Loucy (cell line): ENCODE data around the gene RERG.

Experiments used
- CTCF ChIP-seq: fragments of 200-600 bp; sonication (generic); conservative IDR thresholded peaks from 2 replicates; pipeline ENCODE4 v1.5.1; 2014; ENCODE audit warnings: mild to moderate bottlenecking, antibody characterized with exemption, low read length
- EZH2phosphoT487 ChIP-seq: fragments of 200-600 bp; IDR thresholded peaks from 2 replicates; pipeline ENCODE4 v1.6.1; 2018; ENCODE audit warnings: antibody characterized with exemption, mild to moderate bottlenecking, moderate library complexity, borderline replicate concordance

GRCh38 chr12:15184484-15184883 lies 36.7 kb downstream of the RERG start:
- TF ChIP-seq CTCF (no peak), EZH2phosphoT487 (no peak)
